Immature natural killer cell (primary cell): Measurements from ENCODE around the gene GHRH. TPM values are rescaled to one million over a fixed set of nuclear protein-coding genes. Genes with fewer than 3 reads are reported as not detected.
A peak's percentile ranks its signal among the peaks of the same experiment; 100 is the strongest.

Source experiments
- DNase-seq, 3 donors: peaks; one replicate each; pipeline ENCODE4 v3.0.0; 2022; ENCODE audit warnings: mixed read lengths in 1 of 3
- H3K27ac Mint-ChIP-seq, 6 donors: one replicate each; pipeline ENCODE4 v1.8.0; 2020; ENCODE audit warnings: mixed read lengths in 6 of 6, mild to moderate bottlenecking in 5 of 6, inconsistent platforms in 4 of 6, moderate library complexity in 3 of 6
- H3K27me3 Mint-ChIP-seq, 3 donors: one replicate each; pipeline ENCODE4 v1.8.0; 2020 to 2021; ENCODE audit warnings: low read depth in 3 of 3, mild to moderate bottlenecking in 3 of 3, mixed read lengths in 3 of 3, moderate library complexity in 3 of 3, inconsistent platforms in 1 of 3
- H3K36me3 Mint-ChIP-seq, 3 donors: one replicate each; pipeline ENCODE4 v1.8.0; 2020; ENCODE audit warnings: mixed read lengths in 3 of 3, inconsistent platforms in 2 of 3, mild to moderate bottlenecking in 2 of 3
- H3K4me1 Mint-ChIP-seq, 2 donors: one replicate each; pipeline ENCODE4 v1.8.0; 2020; ENCODE audit warnings: inconsistent platforms in 2 of 2, mild to moderate bottlenecking in 2 of 2, mixed read lengths in 2 of 2, moderate library complexity in 1 of 2
- H3K4me3 Mint-ChIP-seq, 5 donors: one replicate each; pipeline ENCODE4 v1.8.0; 2020; ENCODE audit warnings: mild to moderate bottlenecking in 5 of 5, mixed read lengths in 5 of 5, inconsistent platforms in 3 of 5, moderate library complexity in 3 of 5
- H3K9me3 Mint-ChIP-seq, 6 donors: one replicate each; pipeline ENCODE4 v1.8.0; 2020; ENCODE audit warnings: mild to moderate bottlenecking in 6 of 6, mixed read lengths in 6 of 6, inconsistent platforms in 4 of 6, moderate library complexity in 3 of 6
- polyA plus RNA-seq, 3 donors: library from polyadenylated mRNA; unstranded; fragments of 300-500 nt; fragmentation: Illumina TruSeq; gene quantifications; one replicate each; pipeline ENCODE4 v1.2.3, GENCODE V29; 2021

The GHRH gene
- polyA plus RNA-seq, 3 donors from 2014 or later: not detected

DNA sequence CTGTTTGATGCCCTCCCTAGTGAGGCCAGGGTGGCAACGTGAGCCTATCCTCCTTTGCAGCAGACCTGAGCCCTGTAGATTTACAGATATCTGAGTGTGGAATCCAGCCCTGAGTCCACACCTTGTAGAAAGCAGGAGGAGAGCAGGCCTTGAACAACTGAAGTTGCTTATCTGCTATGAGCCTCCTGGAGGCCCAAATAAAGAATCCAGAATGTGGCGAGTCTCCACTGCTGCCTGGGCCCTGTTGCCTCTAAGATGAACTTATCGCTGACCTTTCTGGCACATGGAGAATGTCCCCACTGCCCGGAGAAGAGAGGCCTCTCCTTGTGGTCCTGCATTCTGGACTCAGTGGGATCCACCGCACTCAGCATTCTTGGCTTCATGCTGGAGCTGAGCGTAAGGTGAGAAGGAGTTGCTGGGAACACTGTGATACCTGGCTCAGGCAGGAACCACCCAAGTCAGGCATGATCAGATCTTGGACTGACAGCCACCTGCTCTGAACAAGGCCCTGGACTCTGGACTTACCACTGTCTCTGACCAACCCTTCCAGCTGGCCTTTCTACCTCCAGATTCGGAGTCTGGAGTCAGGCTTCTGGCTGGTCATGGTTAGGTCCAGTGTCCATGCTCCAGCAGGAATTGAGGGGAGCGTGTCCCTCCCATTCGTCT lies 22.0 kb upstream of the GHRH start:
- no peaks in the 10 kb centered on the region for H3K9me3 Mint-ChIP-seq
- H3K27ac Mint-ChIP-seq: no peak overlapping the region
- H3K27me3 Mint-ChIP-seq: peaks cover 0 to 11% (median 5%) of the 10 kb centered on the region in 3 donors
- H3K4me3 Mint-ChIP-seq: no peak overlapping the region
- DNase-seq: no peak
- peaks cover 1 to 2% of the 10 kb centered on the region in 2 donors for H3K4me1 Mint-ChIP-seq
- no peaks in the 10 kb centered on the region for H3K36me3 Mint-ChIP-seq

DNA sequence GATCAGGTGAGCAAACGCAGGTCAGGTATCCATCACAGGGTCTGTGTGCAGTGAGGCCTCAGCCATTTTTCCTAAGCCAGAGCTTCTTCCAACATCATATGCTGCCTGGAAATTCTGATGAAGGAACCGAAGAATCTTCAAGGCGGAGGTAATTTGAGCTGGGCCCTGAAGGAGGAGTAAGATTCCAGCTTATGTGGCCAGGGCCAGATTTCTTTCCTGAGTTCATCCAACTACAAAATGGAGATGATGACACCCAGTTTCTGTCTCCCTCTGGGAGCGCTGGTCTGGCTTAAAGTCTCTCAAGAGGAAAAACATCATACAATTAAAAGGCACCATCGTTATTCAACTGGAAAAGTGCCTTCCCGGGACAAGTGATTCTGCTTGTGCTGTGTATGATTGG lies 20.9 kb upstream of the GHRH start:
- Mint-ChIP-seq H3K9me3 (no peaks in the 10 kb centered on the region), H3K36me3 (no peaks in the 10 kb centered on the region), H3K4me3 (no peak overlapping the region), H3K27ac (no peak overlapping the region), H3K27me3 (peaks cover 0 to 10% (median 5%) of the 10 kb centered on the region in 3 donors), H3K4me1 (no peaks in the 10 kb centered on the region)
- no peak for DNase-seq

DNA sequence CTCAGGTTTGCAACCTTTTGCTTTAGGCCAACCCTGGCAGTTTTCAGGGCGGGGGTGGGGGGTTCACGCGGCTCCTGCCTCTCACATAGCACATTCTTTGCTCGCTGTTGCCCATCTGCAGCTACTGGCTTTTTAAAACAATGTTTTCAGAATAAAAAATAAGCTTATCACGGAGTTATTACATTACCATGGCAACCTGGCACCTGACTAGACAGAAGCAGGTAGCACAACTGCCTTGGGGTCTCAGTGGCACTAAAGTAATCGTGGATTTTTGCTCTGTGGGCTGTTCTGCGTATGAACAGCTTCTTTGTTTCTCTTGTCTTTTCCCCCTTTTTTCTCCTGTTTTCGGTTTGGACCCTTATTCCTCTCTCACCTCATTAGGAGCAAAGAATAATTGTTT lies 18.8 kb upstream of the GHRH start:
- Mint-ChIP-seq H3K36me3 (no peaks in the 10 kb centered on the region), H3K9me3 (no peaks in the 10 kb centered on the region), H3K27ac (no peak overlapping the region), H3K27me3 (peaks cover 6 to 10% (median 7%) of the 10 kb centered on the region in 3 donors), H3K4me1 (peaks cover 5 to 11% of the 10 kb centered on the region in 2 donors), H3K4me3 (no peak overlapping the region)
- DNase-seq: no peak

DNA sequence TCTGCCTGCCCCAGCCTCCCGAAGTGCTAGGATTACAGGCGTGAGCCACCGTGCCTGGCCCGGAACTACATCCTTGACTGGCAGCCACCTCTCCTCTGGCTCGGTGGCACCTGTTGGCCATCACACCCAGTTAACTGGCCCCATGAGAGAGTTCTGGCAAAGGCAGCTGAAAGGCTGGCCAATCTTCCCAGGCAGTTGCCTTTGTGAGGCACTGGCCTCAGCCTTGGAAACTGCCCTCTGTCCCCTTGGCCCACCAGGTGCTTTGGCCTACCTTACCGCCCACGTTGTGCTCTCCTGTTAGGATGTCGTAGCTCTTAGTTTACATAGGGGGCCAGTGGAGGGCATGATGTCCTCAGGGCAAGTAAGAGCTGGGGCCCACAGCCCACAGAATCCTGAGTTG lies 18.2 kb upstream of the GHRH start:
- Mint-ChIP-seq H3K27ac (no peak overlapping the region), H3K9me3 (no peaks in the 10 kb centered on the region), H3K4me3 (no peak overlapping the region), H3K4me1 (peaks cover 5 to 11% of the 10 kb centered on the region in 2 donors), H3K27me3 (peaks cover 7 to 10% (median 7%) of the 10 kb centered on the region in 3 donors), H3K36me3 (no peaks in the 10 kb centered on the region)
- DNase-seq: no peak

DNA sequence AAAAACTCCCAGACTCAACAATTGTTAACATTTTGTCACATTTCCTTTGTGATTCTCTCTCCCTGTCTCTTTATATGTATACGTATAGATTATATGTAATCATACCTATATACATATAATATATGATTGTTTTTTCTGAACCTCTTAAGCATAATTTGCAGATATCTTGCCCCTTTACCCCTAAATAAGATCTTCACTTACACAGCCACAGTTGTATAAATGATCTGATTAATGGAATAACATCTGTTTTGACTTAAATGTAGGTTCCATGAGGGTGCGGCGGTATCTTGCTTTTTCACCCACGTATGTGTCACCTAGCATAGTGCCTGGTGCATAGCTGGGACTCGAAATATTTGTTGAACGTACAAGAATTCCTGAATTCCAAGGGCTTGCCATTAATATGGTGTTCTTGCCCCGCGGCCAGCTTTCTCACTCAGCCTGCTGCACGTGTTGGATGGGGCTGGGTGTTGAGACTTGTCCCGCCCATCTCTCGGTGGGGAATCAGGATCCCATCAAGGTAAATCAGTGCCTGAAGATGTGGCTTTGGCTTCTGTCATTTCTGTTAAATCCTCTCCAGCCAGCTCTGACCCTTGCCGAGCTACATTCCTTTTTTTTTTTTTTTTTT lies 17.5 kb upstream of the GHRH start:
- Mint-ChIP-seq H3K36me3 (no peaks in the 10 kb centered on the region), H3K4me1 (peaks cover 5 to 11% of the 10 kb centered on the region in 2 donors), H3K9me3 (no peaks in the 10 kb centered on the region), H3K27ac (no peak overlapping the region), H3K27me3 (peaks cover 7 to 10% (median 7%) of the 10 kb centered on the region in 3 donors), H3K4me3 (no peak overlapping the region)
- no peak for DNase-seq

DNA sequence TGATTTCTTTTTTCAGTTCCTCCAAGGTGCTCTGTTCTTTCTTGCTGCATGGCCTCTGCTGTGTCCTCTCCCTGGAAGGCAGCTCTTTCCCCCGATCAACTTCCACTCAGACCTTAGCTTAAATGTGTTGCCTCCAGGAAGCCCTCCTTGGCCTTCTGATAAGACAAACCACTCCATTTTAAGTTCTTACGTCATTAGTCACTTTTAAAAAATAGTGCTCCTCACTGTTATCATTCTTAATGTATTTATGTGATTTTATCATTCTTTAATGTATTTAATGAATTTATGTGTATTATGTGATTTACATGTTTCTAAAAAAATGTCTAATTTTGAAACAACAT lies 15.6 kb upstream of the GHRH start:
- peaks cover 5 to 11% of the 10 kb centered on the region in 2 donors for H3K4me1 Mint-ChIP-seq

DNA sequence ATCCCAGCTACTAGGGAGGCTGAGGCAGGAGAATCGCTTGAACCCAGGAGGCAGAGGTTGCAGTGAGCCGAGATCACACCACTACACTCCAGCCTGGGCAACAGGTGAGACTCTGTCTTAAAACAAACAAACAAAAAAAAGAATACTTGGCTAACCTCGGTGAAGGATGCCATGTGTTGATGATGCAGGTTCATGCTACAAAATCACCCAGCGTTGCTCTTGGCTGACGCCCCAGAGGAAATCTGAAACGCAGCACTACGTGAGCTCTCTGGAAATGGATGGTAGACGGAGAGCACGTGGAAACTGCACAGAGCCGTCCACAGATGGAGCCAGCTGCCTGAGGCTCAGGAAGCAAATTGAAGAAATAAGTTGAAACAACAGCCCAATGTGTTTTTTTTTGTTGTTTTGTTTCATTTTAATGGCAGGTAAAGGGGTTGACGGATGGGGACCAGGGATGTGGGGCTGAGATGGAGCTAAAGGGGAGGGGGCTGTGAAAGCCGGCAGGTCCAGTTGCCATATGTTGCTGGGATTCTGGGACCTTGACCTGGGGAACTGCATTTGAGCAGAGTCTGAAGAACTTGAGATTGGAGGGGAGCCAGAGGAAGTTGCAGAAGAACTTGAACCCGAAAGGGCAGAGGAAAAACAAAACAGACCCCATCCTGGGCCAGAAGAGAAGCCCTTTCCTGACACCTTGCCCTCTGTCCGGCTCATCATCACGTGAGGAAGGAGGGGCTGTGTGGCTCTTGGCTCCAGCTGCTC lies 15.1 kb upstream of the GHRH start:
- DNase-seq: peak in 1 of 3 donors; percentile 17
- Mint-ChIP-seq H3K27ac (peak overlapping the region in 2 of 6 donors; percentile 6 to 63), H3K36me3 (no peaks in the 10 kb centered on the region), H3K9me3 (no peaks in the 10 kb centered on the region), H3K4me1 (peaks cover 5 to 11% of the 10 kb centered on the region in 2 donors), H3K27me3 (peaks cover 2 to 7% (median 7%) of the 10 kb centered on the region in 3 donors), H3K4me3 (peak overlapping the region in 1 of 5 donors; percentile 33)

More for the DNA sequence above, 15.6 kb upstream of the GHRH start:
- DNase-seq: no peak
- Mint-ChIP-seq H3K36me3 (no peaks in the 10 kb centered on the region), H3K9me3 (no peaks in the 10 kb centered on the region), H3K4me3 (no peak overlapping the region), H3K27ac (peak overlapping the region in 1 of 6 donors; percentile 52), H3K27me3 (peaks cover 4 to 7% (median 7%) of the 10 kb centered on the region in 3 donors)

DNA sequence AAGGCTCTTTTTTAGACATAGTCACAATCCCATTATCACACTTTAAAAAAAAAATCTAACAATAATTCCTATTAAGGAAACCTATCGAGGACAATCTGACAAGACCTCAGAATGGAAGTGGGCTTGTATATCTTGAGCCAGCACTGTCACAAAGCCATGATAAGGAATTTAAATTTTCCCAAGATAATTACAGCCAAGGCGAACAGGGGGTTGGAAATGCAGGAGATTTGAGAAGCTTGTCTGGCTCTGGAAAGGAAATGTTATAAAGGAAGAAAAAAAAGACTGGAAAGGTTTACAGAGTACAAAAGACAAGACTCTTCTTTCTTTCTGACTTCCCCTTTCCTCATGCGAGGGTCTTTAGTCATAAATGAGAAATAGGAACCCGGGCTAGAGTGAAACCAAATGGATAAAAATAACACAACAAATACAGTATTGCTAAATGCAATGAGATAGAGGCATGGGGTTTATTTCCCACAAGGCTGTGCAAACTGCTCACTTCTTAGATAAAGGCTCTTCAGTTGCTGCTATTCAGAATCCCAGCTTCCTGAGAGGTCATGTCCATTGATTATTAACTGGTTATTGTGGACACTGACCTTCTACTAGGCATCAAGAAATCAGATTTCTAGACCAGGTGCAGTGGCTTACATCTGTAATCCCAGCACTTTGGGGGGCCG lies 13.4 kb upstream of the GHRH start:
- Mint-ChIP-seq H3K4me3 (no peak overlapping the region), H3K36me3 (no peaks in the 10 kb centered on the region), H3K9me3 (no peaks in the 10 kb centered on the region), H3K27ac (no peak overlapping the region), H3K4me1 (peaks cover 5 to 11% of the 10 kb centered on the region in 2 donors), H3K27me3 (peaks cover 2 to 10% (median 7%) of the 10 kb centered on the region in 3 donors)
- DNase-seq: no peak

DNA sequence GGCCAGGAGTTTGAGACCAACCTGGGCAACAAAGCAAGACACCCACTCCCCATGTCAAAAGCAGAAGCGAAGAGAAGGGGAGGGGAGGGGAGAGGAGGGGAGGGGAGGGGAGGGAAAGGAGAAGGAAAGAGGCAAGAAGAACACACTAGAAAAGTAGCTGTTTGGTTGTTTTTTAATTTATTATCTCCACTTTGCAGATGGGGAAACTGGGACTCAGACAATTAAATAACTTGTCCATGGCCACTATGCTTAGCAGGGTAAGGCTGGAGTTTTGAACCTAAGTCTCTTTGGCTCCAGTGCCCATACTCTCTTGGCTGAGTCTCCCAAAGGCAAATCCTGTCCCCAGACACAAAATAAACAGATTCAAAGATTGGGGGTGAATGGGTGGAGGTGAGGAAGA lies 12.4 kb upstream of the GHRH start:
- H3K27ac Mint-ChIP-seq: no peak overlapping the region
- no peak for DNase-seq
- H3K27me3 Mint-ChIP-seq: peaks cover 0 to 12% (median 10%) of the 10 kb centered on the region in 3 donors
- H3K9me3 Mint-ChIP-seq: no peaks in the 10 kb centered on the region
- no peaks in the 10 kb centered on the region for H3K36me3 Mint-ChIP-seq
- H3K4me1 Mint-ChIP-seq: peaks cover 8 to 11% of the 10 kb centered on the region in 2 donors
- H3K4me3 Mint-ChIP-seq: no peak overlapping the region

DNA sequence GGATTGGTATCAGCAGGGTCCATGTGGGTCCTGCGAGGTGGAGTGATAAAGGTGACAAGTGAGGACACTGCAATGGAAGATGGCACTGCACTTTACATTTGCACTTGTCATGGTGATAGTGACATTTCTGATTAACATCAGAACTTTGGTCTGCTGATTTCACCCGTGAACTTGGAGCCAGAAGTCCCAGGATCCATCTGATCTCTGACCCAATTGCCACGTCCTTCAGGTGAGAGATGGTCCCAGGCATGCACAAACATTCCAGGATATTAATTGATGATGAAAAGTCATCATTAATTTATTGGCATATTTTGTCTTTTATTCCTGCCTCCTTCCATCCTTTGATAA lies 9.8 kb upstream of the GHRH start:
- no peak for DNase-seq
- no peak overlapping the region for H3K4me3 Mint-ChIP-seq
- peaks cover 0 to 12% (median 6%) of the 10 kb centered on the region in 3 donors for H3K27me3 Mint-ChIP-seq
- no peak overlapping the region for H3K27ac Mint-ChIP-seq
- no peaks in the 10 kb centered on the region for H3K36me3 Mint-ChIP-seq
- H3K9me3 Mint-ChIP-seq: no peaks in the 10 kb centered on the region
- peaks cover under 1 to 2% of the 10 kb centered on the region in 2 donors for H3K4me1 Mint-ChIP-seq

DNA sequence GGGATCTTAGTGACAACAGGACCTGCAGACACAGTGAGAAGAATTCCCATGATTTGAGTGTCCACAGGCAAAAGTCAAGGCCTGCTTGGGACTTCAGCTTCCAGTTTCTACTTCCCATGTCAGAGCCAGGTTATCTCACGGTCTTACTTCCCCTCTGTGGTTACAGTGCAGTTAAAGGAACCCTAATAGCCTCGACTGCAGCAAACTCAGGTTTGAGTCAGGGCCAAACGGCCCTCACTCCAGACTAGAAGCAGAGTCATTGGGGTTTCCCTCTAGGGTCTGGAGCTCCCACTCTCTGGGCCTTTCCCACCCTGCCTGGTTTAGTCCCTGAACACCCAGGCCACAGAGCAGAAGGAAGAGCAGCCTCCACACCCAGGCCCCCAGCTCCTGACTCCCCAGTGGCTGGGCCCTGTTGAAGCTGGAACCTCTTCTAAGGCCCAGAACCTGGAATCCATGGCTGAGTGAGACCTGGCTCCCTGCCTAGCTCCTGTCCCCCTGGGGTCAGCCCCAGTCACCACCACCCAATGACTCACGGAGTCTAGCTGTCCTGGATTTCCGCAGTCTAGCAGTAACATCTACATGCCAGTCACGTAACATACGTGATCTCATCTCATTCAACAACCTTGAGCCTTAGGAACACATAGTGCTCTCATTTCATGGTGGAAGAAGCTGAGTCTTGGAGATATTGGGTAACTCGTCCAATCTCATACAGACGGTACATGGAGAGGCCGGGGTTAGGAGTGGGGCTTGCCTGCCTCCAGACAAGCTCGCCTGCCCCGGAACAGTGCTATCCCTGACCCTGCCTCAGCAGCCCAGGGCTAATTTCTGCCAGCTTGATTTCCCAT lies 9.2 kb upstream of the GHRH start:
- Mint-ChIP-seq H3K36me3 (no peaks in the 10 kb centered on the region), H3K4me1 (peaks cover 0 to 2% of the 10 kb centered on the region in 2 donors), H3K9me3 (no peaks in the 10 kb centered on the region), H3K27ac (no peak overlapping the region), H3K27me3 (peaks cover 0 to 7% (median 5%) of the 10 kb centered on the region in 3 donors), H3K4me3 (no peak overlapping the region)
- no peak for DNase-seq

DNA sequence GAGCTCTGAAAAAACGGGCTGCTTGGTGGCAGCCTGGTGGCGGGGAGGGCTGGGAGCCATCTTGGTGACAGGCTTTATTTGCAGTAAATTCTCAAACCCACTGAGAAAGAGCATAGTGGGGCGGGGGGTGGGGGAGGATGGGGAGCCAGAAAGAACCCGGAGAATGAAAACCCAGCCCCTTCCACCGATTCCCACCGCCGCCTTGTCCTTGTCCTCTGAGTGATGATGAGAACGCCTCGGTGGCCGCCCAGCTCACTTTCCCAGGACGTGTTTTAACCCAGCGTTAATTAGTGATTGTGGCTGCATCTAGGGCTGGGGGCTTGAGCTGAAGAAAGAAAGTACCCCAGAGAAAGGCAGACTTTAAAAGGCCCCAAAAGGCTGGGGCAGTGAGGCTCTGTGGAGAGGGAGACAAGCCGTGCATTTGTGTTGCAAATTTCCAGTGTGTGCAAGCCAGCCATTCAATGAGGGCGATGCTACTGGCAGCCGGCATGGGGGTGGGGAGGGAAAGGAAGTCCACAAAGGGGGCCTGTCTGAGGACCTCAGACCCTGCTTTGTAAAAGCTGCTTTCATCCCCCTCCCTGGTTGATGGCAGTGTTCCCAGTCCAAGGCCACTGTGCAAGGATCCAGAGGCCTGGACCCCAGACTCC lies 6.2 kb upstream of the GHRH start:
- H3K27me3 Mint-ChIP-seq: peaks cover 0 to 5% (median 5%) of the 10 kb centered on the region in 3 donors
- H3K4me1 Mint-ChIP-seq: peaks cover 0 to 2% of the 10 kb centered on the region in 2 donors
- no peaks in the 10 kb centered on the region for H3K9me3 Mint-ChIP-seq
- H3K4me3 Mint-ChIP-seq: no peak overlapping the region
- no peak overlapping the region for H3K27ac Mint-ChIP-seq
- no peak for DNase-seq
- no peaks in the 10 kb centered on the region for H3K36me3 Mint-ChIP-seq
